H9 (cell line): ENCODE results near the gene PDIA6. TPM values are rescaled to one million over a fixed set of nuclear protein-coding genes. Genes with fewer than 3 reads are reported as not detected.
A peak's percentile ranks its signal among the peaks of the same experiment; 100 is the strongest.

Experiments used
- DNase-seq: peaks from one replicate; pipeline ENCODE4 v3.0.0-alpha.2; 2017
- H2AFZ ChIP-seq: one replicate; pipeline ENCODE4 v1.6.1; 2013; ENCODE audit warnings: mild to moderate bottlenecking, low read length, control low read depth, moderate library complexity
- H2AK5ac ChIP-seq: 2 replicates; pipeline ENCODE4 v1.6.1; 2013; ENCODE audit warnings: low read length, control low read depth, mixed read lengths; ENCODE audit not compliant: insufficient read length
- H2BK120ac ChIP-seq: one replicate; pipeline ENCODE4 v1.6.1; 2013; ENCODE audit warnings: low read depth, mild to moderate bottlenecking, low read length, control low read depth, inconsistent platforms; ENCODE audit not compliant: poor library complexity, severe bottlenecking
- H2BK12ac ChIP-seq: 2 replicates; pipeline ENCODE4 v1.6.1; 2013; ENCODE audit warnings: low read length, control low read depth, mixed read lengths, low read depth; ENCODE audit not compliant: insufficient read length
- H2BK15ac ChIP-seq: 2 replicates; pipeline ENCODE4 v1.6.1; 2013; ENCODE audit warnings: low read depth, low read length, control low read depth
- H2BK20ac ChIP-seq: one replicate; pipeline ENCODE4 v1.6.1; 2013; ENCODE audit warnings: low read depth, mild to moderate bottlenecking, low read length, control low read depth, inconsistent platforms; ENCODE audit not compliant: poor library complexity, severe bottlenecking
- H2BK5ac ChIP-seq: 2 replicates; pipeline ENCODE4 v1.6.1; 2013; ENCODE audit warnings: low read length, control low read depth, mixed read lengths; ENCODE audit not compliant: insufficient read length
- H3K14ac ChIP-seq: 2 replicates; pipeline ENCODE4 v1.6.1; 2013; ENCODE audit warnings: low read length, control low read depth; ENCODE audit not compliant: insufficient read depth
- H3K18ac ChIP-seq: 2 replicates; pipeline ENCODE4 v1.6.1; 2013; ENCODE audit warnings: low read depth, mild to moderate bottlenecking, mixed read lengths, low read length, control low read depth; ENCODE audit not compliant: insufficient read length
- H3K23ac ChIP-seq: 2 replicates; pipeline ENCODE4 v1.6.1; 2013; ENCODE audit warnings: low read length, control low read depth, mixed read lengths, low read depth; ENCODE audit not compliant: insufficient read length
- H3K23me2 ChIP-seq: 2 replicates; pipeline ENCODE4 v1.6.1; 2013; ENCODE audit warnings: low read depth, mild to moderate bottlenecking, mixed read lengths, low read length, control low read depth; ENCODE audit not compliant: insufficient read length, poor library complexity, severe bottlenecking
- H3K27ac ChIP-seq: 2 replicates; pipeline ENCODE4 v1.5.1; 2013; ENCODE audit warnings: low read length, control low read depth, mixed read lengths, low read depth; ENCODE audit not compliant: insufficient read length
- H3K27me3 ChIP-seq: 2 replicates; pipeline ENCODE4 v1.6.1; 2013; ENCODE audit warnings: low read length, control low read depth, inconsistent platforms; ENCODE audit not compliant: insufficient read depth
- H3K4ac ChIP-seq: 2 replicates; pipeline ENCODE4 v1.6.1; 2013; ENCODE audit warnings: low read depth, mild to moderate bottlenecking, control low read depth, inconsistent platforms, low read length, moderate library complexity
- H3K4me1 ChIP-seq: 2 replicates; pipeline ENCODE4 v1.6.1; 2013; ENCODE audit warnings: low read length, control low read depth, inconsistent platforms; ENCODE audit not compliant: insufficient read depth
- H3K4me2 ChIP-seq: 2 replicates; pipeline ENCODE4 v1.6.1; 2013; ENCODE audit warnings: low read length, control low read depth, mixed read lengths; ENCODE audit not compliant: insufficient read length, insufficient read depth
- H3K56ac ChIP-seq: 2 replicates; pipeline ENCODE4 v1.6.1; 2013; ENCODE audit warnings: low read depth, mild to moderate bottlenecking, mixed read lengths, low read length, control low read depth; ENCODE audit not compliant: insufficient read length
- H3K79me1 ChIP-seq: 2 replicates; pipeline ENCODE4 v1.6.1; 2013; ENCODE audit warnings: low read depth, mild to moderate bottlenecking, moderate library complexity, low read length, control low read depth, inconsistent platforms; ENCODE audit not compliant: insufficient read depth, poor library complexity, severe bottlenecking
- H3K79me2 ChIP-seq: 2 replicates; pipeline ENCODE4 v1.6.1; 2013; ENCODE audit warnings: low read length, control low read depth, inconsistent platforms; ENCODE audit not compliant: insufficient read depth
- H3K9ac ChIP-seq: 2 replicates; pipeline ENCODE4 v1.6.1; 2013; ENCODE audit warnings: low read length, control low read depth, mixed read lengths; ENCODE audit not compliant: insufficient read length; ENCODE audit errors: extremely low read depth
- H3K9me3 ChIP-seq: one replicate; pipeline ENCODE4 v1.6.1; 2013; ENCODE audit warnings: low read depth, low read length, inconsistent platforms; ENCODE audit not compliant: control insufficient read depth
- H3T11ph ChIP-seq: one replicate; pipeline ENCODE4 v1.6.1; 2013; ENCODE audit warnings: mild to moderate bottlenecking, low read length, control low read depth, inconsistent platforms
- H4K20me1 ChIP-seq: one replicate; pipeline ENCODE4 v1.6.1; 2013; ENCODE audit not compliant: control insufficient read depth, insufficient read length, insufficient read depth
- H4K5ac ChIP-seq: 2 replicates; pipeline ENCODE4 v1.6.1; 2013; ENCODE audit warnings: low read depth, mild to moderate bottlenecking, mixed read lengths, low read length, control low read depth; ENCODE audit not compliant: insufficient read length
- H4K8ac ChIP-seq: replicated peaks from 2 replicates; pipeline ENCODE4 v1.6.1; 2013; ENCODE audit warnings: low read length, control low read depth, mixed read lengths, low read depth; ENCODE audit not compliant: insufficient read length
- H4K91ac ChIP-seq: 2 replicates; pipeline ENCODE4 v1.6.1; 2013; ENCODE audit warnings: low read depth, mild to moderate bottlenecking, moderate library complexity, mixed read lengths, low read length, control low read depth; ENCODE audit not compliant: insufficient read length
- H3K27ac Mint-ChIP-seq, 3 experiments: 2 replicates in 2 of 3; 3 replicates in 1 of 3; pipeline ENCODE4 v1.8.0; 2020 to 2021; ENCODE audit warnings: mixed read lengths in 3 of 3, mild to moderate bottlenecking in 1 of 3, moderate library complexity in 1 of 3
- H3K27me3 Mint-ChIP-seq: 2 replicates; pipeline ENCODE4 v1.8.0; 2021; ENCODE audit warnings: low read depth, mild to moderate bottlenecking, moderate library complexity, mixed read lengths
- H3K36me3 Mint-ChIP-seq, 3 experiments: 2 replicates in 2 of 3; 3 replicates in 1 of 3; pipeline ENCODE4 v1.8.0; 2020 to 2021; ENCODE audit warnings: low read depth in 3 of 3, mixed read lengths in 3 of 3; ENCODE audit not compliant: insufficient read depth in 1 of 3
- H3K4me1 Mint-ChIP-seq, 2 experiments: 2 replicates each; pipeline ENCODE4 v1.8.0; 2020; ENCODE audit warnings: mixed read lengths in 2 of 2
- H3K4me3 Mint-ChIP-seq, 2 experiments: 2 replicates in 1 of 2; 3 replicates in 1 of 2; pipeline ENCODE4 v1.8.0; 2020 to 2021; ENCODE audit warnings: mild to moderate bottlenecking in 2 of 2, mixed read lengths in 2 of 2, moderate library complexity in 1 of 2
- H3K9me3 Mint-ChIP-seq, 2 experiments: 2 replicates in 1 of 2; 3 replicates in 1 of 2; pipeline ENCODE4 v1.8.0; 2020; ENCODE audit warnings: mild to moderate bottlenecking in 2 of 2, mixed read lengths in 2 of 2, moderate library complexity in 1 of 2
- CTCF ChIP-seq: fragments of 200-600 bp; sonication (generic); conservative IDR thresholded peaks from 3 replicates; pipeline ENCODE4 v1.8.0; 2021; ENCODE audit warnings: antibody characterized with exemption, mild to moderate bottlenecking
- WGBS: extraction: QIAGEN DNeasy Blood & Tissue Kit; methylation state at CpG from one replicate; pipeline ENCODE4 v1.1.7; 2013; ENCODE audit warnings: missing lambda C conversion rate, low lambda C conversion rate, mixed read lengths; ENCODE audit not compliant: insufficient read length; ENCODE audit errors: extremely low coverage; 5-methylcytosine and 5-hydroxymethylcytosine counted together
- total RNA-seq: library from RNA; stranded (reverse); gene quantifications from 2 replicates; pipeline ENCODE4 v1.2.1, GENCODE V29; 2021

The PDIA6 gene
- total RNA-seq, 1 experiment from 2014 or later: 301 TPM

GRCh38 chr2:10844097-10844496 is 31.5 kb upstream of the PDIA6 start:
- H2BK20ac ChIP-seq: no peak overlapping the region
- H4K91ac ChIP-seq: no peak overlapping the region
- no peak overlapping the region for H2BK15ac ChIP-seq
- H3K79me1 ChIP-seq: no peaks in the 10 kb centered on the region
- no peak overlapping the region for H2AFZ ChIP-seq
- no peaks in the 10 kb centered on the region for H3K9me3 ChIP-seq
- H4K20me1 ChIP-seq: no peaks in the 10 kb centered on the region
- H3K79me2 ChIP-seq: no peaks in the 10 kb centered on the region
- H3K18ac ChIP-seq: no peak overlapping the region
- H2BK12ac ChIP-seq: no peak overlapping the region
- no peak overlapping the region for H2BK5ac ChIP-seq
- no peak for TF ChIP-seq CTCF
- H3K56ac ChIP-seq: no peak overlapping the region
- no CpG with 5 or more reads among the region's 12 CpGs for WGBS
- Mint-ChIP-seq H3K27me3 (peaks cover 11% of the 10 kb centered on the region), H3K9me3 (peaks cover 25 to 26% of the 10 kb centered on the region in 2 experiments), H3K4me3 (0 out of 5 replicates have a peak overlapping the region, but pooled peaks of 1 of the 2 experiments have one; percentile 11), H3K27ac (peak overlapping the region in 1 of 3 experiments; percentile 6; a peak in 3 of 7 replicates), H3K4me1 (peaks cover 22% of the 10 kb centered on the region in 2 experiments), H3K36me3 (peaks cover 2 to 21% (median 5%) of the 10 kb centered on the region in 3 experiments; a peak in 6 of 7 replicates)
- H3K9ac ChIP-seq: no peak overlapping the region
- DNase-seq: peak; percentile 94
- no peak overlapping the region for H3K27ac ChIP-seq
- H3K23me2 ChIP-seq: no peaks in the 10 kb centered on the region
- H3K4me1 ChIP-seq: peaks cover 3% of the 10 kb centered on the region; the same call in 1 of the 2 replicates
- H2AK5ac ChIP-seq: no peak overlapping the region
- no peak overlapping the region for H4K8ac ChIP-seq
- H2BK120ac ChIP-seq: no peak overlapping the region
- H4K5ac ChIP-seq: no peak overlapping the region
- H3K4ac ChIP-seq: no peak overlapping the region
- H3K23ac ChIP-seq: no peak overlapping the region
- H3K4me2 ChIP-seq: peak overlapping the region; percentile 17
- no peak overlapping the region for H3T11ph ChIP-seq
- H3K14ac ChIP-seq: no peak overlapping the region
- no peaks in the 10 kb centered on the region for H3K27me3 ChIP-seq
